NCI-H524 (cell line): Measurements from ENCODE around the gene ALPI.

Experiments
- DNase-seq, 2 experiments: peaks; one replicate each; lab custom pipeline; 2025; lab: John Stamatoyannopoulos, UW

ALPI gene

DNA sequence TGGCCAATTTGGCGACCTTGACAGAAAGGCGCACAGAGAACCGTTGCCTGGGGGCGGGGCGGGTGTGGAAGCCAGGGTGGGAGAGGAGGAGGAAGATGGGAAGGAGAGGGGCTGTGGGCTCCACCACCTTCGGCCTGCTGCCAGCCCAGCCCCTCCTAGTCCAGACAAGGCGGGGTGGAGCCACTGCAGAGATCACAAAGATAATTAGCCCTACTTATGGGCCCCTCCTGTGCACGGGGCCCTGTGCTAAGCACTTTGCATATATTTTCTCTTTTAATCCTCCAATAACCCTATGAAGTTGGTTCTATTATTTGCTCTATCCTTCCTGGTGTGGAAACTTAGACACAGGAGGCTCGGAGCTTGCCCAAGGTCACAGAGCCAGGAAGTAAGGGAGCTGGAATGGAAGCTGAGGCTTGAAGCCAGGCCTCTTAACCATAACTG lies 45.4 kb downstream of the ALPI start:
- DNase-seq = peak in 1 of 2 experiments; percentile 50

DNA sequence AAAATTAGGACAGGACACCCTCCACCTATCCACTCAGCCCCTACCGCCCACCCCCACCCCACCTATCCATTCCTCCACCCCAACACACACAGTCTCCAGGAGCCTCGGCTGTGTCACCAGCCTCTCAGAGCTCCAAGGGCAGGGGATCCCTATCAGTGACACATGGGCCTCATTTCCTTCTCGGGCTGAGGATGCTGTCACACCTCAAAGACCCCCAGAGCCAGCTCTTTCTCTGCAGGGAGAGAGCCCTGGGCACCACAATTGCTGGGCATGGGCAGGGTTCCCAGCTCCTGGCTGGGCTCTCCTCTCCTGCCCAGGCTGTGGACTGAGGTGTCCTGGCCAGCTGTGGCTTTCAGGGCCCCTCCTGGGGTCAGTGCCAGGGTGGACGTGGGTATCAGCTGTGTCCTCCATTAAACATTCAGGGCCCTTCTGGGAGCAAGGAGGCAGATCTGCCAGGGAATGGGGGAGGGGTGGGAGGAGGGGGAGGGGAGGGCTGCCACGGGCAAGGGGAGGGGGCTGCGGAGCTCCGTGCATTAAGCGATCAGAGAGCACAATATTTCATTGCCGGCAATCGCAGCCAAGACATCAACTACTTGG lies 45.9 kb downstream of the ALPI start:
- no peak for DNase-seq

DNA sequence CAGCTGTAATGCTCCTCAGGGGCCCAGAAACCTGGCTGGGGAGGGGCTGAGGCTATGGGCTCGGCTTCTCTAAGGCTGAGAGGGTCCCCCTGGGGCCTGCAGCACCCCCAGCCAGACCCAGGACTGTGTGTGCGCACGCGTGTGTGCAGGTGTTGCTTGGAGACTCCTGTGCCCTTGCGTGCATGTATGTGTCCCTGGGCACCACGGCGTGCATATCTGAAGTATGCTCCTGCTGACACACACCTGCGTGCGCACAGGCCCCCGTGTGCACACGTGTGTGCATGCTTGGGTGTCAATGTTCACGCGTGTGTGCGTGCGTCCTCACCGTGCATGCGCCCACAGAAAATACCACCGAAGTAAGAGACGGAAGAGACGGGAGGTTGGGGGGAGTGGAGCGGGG lies 46.6 kb downstream of the ALPI start:
- DNase-seq = no peak

DNA sequence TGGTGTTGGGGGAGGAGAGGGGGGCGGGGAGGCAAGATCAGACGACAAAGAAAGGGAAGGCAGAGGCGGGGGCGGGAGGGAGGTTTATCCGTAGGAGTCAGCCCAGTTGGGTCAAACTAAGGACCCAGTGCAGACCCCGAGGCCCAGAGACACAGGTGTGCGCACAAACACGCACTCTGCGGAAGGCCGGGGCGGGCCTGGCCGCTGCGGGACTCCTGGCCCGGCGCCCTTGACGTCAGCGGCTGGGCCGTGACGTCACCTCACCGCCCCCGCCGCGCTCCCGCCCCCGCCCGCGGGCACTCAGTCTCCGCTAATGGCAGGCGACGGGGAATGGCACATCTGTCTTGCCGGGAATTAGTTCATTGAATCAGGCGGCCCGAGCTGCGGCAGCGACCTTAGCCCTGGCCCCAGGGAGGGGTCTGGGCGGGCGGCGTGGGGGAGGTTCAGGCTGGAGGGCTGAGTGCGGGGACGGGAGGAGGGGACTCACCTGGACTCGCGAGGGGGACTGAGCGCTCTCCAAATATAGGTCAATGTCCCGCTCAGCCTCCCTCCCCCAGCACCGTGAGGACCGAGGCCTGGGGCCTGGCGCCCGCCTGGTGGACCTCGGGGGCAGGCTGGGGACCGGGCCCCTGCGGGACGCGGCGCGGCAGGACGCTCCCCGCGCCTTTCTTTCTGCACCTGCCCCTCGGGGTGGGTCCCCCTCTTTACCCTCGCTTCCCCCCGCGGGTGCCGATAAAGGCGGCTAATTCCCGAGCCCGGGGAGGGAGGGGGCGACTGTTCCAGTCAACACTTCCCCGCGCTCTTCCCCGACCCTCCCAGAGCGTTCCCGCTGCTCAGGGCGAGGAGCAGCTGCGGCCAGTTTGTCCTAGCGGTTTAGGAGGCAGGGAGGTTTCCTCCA lies 47.2 kb downstream of the ALPI start:
- peak; percentile 14 to 45 for DNase-seq

DNA sequence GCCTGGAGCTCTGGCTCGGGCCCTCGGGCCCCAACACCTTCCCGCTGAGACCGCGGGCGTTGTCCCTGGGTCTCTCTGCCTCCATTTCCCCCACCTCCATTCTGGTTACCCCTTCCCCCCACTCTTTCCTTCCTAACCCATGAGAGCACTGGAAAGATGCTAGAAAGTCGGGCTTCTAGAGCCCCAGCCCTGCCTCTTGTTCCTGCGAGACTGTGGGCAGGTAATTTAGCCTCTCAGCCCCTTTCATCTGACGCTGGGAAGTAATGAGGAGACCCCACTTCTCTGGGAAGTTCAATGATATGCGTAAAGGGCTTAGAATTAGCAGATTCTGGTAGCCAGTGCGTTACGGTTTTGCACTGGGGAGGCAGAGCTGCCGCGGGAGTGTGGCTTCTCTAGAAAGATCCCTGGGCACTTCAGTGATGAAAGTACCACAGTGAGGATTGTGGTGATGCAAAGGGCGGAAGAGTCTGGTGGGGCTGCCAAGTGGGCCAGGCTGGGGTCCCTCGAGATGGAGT lies 47.9 kb downstream of the ALPI start:
- no peak for DNase-seq

DNA sequence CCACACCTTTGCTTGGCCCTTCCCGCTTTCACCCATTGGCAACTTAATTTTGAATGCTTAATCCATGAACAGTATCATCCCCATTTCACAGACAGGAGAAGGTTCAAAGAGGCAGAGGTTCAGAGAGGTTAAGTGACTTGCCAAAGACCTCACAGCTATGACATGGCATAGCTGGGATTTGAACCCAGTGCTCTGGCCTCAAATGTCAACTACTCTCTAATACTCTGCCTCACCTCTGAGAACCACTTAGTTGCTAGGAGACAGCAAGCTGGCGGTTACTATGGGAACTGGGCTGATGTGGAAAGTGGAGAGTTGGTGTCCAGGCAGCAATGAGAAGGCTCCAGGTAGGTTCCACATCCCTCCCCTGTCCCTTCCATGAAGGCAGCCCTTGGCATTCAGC lies 48.5 kb downstream of the ALPI start:
- DNase-seq = peak; percentile 22 to 62

DNA sequence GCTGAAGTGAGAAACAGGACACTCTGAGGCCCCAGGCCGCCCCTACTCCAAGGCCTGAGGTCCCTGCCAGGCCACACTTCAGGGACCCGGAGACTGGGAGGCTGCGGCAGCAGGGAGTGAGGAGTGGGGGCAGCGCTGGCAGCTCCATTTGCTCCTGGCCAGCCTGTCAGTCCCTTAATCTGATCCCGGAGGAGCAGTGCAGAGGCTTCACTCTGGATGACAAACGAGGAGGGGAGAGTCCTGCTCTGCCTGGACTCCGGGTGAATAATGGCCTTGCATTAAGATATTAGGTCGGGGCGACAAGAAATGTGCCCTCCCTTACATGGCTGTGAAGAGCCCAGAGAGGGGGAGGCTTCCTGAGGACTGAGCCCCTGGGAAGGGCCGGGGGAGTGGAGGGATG lies 49.9 kb downstream of the ALPI start:
- no peak for DNase-seq

DNA sequence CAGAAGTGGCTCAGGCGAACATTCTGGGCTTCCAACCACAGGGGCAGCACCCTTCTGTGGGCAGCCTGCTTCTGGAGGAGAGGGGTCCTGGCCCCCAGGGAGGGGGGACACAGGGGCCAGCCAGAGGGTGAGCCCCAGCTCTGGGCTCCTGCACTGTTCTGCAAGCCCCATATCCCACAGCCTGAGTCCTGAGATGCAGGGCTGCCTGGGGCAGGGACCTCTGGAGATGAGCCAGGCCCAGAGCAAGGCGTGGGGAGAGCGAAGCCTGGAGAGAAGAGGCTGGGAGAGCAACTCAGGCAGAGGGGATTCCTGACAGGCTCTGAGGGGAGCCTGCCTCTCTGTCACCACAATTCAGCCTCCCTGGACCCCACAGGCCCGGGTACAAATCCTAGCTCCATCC lies 50.8 kb downstream of the ALPI start:
- DNase-seq = no peak

DNA sequence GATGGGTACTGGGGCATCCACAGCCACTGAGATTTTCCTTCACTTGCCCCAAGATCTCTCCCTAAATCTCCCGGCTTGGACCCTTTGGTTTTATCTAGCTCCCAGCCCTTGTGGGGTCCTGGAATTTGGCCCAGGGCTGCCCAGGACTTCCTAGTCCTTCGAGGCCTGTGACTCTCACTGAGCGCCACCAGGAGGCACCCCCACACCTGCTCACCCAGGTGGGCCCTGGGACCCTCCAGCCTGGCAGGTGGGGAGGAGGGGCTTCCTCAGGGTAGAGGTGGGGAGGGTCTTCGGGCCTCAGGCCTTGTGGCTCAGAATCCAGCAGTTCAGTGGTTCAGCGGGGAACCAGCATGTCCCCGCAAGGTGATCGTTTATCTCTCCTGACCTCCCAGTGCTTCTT lies 52.3 kb downstream of the ALPI start:
- DNase-seq = no peak
